ENCODE measurements around the gene KDM3A.

The KDM3A gene, protein sequence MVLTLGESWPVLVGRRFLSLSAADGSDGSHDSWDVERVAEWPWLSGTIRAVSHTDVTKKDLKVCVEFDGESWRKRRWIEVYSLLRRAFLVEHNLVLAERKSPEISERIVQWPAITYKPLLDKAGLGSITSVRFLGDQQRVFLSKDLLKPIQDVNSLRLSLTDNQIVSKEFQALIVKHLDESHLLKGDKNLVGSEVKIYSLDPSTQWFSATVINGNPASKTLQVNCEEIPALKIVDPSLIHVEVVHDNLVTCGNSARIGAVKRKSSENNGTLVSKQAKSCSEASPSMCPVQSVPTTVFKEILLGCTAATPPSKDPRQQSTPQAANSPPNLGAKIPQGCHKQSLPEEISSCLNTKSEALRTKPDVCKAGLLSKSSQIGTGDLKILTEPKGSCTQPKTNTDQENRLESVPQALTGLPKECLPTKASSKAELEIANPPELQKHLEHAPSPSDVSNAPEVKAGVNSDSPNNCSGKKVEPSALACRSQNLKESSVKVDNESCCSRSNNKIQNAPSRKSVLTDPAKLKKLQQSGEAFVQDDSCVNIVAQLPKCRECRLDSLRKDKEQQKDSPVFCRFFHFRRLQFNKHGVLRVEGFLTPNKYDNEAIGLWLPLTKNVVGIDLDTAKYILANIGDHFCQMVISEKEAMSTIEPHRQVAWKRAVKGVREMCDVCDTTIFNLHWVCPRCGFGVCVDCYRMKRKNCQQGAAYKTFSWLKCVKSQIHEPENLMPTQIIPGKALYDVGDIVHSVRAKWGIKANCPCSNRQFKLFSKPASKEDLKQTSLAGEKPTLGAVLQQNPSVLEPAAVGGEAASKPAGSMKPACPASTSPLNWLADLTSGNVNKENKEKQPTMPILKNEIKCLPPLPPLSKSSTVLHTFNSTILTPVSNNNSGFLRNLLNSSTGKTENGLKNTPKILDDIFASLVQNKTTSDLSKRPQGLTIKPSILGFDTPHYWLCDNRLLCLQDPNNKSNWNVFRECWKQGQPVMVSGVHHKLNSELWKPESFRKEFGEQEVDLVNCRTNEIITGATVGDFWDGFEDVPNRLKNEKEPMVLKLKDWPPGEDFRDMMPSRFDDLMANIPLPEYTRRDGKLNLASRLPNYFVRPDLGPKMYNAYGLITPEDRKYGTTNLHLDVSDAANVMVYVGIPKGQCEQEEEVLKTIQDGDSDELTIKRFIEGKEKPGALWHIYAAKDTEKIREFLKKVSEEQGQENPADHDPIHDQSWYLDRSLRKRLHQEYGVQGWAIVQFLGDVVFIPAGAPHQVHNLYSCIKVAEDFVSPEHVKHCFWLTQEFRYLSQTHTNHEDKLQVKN (N-terminal part only)

DNA sequence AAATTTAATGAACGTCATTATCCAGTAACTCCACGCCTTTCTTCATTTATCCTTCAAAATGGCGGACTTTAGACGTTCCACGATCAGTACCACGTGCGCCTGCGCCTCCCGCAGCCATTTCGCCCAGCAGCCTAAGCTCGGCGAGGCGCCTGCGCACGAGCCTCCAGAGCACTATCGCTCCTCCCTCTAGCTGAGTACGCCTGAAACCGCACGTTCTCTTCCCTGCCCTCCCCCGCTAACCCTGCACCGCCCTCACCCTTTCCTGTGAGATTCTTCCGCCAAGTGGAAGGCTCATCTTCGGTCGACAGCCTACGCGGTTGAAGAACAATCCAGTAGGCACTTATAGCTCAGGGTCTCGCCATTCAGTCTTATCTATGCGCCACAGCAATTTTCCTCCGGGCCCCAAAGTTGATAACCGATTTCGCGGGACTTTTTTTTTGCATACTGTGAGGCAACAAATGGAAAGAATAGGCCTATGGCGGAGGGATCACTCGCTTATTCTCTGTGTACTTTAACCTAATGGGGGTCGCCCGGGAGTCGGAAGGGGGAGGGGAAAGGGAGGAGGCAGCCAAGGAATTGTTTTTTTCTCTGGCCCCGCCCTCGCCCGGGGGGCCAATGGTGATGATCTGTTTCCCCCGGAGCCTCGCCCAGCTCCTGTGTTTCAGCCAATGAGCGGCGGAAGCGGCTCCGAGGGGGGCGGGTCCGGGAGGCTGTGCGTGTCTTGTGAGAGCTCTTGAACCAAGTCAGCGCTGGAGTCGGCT is at the start of gene KDM3A:
Gene KDM3A, plus strand, starts transcription at position 741 of the 761 bp plus-strand sequence. CDS start 677 bp downstream, outside the sequence.
- peak; percentile 99 for DNase-seq (ENCODE audit: low read depth in 2 of 2)

DNA sequence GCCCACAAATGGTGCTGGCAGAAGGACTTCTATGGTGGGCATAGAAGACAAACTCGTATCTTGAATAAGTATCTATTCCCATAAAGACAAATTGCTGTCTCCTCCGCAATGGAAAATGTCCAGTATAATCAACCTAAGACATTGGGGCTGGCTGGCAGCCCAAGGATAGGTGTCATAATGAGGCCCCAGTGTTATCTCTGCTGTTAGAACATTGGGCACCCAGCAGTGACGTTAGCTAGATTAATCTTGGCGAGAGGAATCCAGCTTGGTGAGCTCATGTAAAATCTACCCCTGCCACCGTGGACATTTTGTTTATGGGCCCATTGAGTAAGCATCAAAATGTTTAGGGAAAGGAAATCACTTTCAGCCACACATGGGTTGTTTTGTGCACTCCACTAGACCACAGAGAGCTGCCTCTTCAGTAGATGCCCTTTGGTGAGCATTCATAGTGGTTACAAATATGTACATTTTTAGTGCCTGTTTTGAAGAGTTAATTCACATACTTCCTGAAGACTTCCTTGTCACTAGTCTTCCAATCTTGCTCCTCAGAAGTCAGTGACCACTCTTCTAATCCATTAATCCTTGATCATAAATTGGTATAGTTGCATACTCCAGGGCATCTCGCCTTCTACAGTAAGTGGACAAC is 48.2 kb upstream of the KDM3A start:
- no peak for DNase-seq (ENCODE audit: low read depth in 2 of 2)

DNA sequence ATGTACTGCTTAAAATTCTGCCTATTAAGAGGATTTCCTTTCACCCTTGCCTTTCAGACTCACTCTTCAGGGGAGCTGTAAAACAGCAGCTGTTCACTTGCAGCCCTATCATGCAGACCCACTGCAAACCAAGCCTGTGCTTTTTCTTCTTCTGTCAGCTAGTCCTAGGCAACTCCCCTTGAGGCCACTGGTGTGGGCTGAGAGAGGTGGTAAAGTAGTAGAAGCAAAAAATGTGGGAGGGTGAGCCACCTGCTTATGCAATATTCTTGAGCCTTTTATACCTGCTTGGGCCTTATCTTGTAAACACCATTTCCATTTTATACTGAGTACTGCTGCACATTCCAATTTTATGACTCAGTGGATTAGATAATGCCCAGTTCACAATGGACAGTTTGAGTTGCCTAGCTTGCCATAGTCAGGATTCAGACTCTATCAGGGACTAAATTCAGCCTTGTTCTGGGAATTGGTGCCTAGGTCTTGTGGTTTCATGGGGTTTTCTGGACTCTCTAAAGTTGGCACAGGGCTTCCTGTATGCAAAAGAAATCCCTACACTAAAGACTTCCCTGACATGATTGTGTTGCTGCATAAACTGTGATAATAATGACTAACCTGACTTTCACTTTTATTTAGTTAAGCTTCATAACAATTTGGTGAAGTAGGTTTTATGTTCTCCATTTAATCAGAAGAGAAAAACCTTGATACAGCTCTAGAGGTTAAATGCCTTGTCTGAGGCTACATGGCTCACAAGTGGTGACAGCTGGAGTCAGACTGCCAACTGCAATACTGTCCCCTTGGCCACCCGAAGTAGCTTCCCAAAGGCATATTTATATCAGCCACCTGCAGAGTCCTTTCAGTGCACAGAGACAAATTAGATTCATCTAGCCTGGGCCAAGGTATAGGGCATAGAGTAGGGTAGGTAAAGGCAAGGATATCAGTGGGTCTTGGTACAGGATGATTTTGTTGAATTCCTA is 47.4 kb upstream of the KDM3A start:
- DNase-seq (ENCODE audit: low read depth in 2 of 2), result no peak

DNA sequence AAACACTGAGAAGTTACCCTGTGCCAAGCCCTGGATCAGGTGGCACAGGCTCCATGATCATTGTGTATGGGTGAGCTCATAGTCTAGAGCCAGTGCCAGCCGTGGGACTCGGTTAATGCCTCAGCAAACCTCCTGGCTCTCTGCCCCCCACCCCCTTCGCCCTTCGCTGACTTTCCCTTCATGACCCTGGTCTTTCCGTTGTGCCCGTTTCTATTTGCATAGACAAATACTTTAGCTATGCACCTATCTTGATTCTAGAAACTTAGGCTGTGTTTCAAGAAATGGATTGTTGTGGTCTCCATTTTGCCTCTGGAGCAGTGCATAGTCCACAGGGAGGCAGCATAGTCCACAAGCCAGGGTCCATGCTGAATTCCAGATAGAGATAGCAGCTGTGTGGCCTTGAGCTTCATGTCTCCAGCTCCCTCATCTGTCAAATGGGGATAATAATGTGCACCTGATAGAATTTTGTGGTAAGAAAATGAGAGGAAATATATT is 44.8 kb upstream of the KDM3A start:
- no peak for DNase-seq (ENCODE audit: low read depth in 2 of 2)

DNA sequence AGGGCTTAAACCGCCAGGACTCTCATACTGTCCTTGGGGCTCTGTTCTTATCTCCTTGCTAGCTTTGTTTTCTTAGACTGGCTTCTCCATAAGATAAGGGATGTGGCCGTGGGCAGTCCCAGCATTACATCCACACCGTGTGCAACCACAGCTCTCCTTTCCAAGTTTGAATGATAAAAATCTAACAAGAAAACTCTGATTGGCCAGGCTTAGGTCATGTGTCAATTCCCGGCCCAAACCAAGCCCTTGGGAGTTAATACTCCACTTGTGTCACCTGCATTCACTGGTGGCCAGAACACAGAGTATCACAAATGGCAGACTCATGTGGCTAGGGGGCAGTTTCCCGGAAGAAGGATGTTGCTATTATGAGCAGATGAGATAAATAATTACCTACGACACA is 43.2 kb upstream of the KDM3A start:
- no peak for DNase-seq (ENCODE audit: low read depth in 2 of 2)

DNA sequence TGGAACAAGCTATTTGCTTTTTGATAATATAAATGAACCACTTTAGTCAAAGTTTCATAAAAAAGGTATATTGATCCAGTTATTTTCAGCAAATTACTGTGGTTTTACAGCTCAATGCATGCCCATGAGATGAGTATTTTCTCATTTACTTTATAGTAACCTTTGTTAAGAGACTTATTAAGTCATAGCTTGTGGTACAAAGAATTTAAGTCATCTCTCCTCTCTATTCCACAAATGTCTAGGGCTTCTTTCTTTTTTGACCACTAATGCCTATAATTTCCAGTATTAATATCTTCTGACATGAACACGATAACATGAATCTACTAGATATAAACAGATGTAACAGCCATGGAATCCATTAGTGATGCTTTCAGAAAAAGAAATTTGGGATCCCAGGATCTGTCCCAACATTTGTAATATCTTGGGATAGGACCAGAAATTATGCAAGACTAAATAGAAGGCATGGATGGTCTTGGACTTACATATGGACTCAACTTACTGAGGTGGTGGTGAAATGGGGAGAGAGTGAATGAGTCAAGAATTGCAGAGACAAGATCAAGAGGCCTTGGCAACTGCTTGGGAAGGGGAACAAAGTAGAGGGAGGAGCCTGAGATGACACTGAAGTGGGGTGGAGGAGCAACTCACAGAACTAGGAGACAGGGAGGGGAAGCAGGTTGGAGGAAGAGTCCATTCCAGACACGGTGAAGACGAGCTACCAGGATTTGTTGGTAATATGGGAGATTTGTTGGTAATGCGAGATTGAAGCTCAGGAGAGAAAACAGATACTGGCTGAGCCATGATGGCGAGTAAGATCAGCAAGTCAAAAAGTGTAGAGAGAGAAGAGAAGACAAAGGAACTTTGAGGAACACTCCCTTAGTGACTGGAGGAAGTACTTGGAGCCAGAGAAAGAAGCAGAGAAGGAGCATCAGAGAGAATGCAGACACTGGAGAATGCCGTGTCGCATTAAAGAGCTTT is 42.4 kb upstream of the KDM3A start:
- no peak for DNase-seq (ENCODE audit: low read depth in 2 of 2)

DNA sequence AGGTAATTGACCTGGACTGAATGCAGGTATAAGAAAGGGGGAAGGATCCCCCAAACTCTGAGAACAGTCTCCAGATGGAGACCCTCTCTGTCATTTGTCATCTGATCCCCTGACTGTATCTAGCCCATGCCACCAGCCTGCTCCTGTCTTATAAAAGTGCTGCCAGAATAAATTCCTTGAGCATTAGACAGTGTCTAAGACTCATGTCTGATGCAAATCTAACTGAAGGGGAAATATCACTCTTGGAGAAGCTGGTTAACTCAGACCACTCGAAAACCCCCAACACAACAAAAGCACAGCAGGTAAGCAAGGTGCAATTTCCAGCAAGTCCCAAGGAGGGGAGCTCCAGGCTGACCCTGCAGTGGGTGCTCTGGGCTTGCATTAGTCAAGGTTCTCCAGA is 40.9 kb upstream of the KDM3A start:
- DNase-seq (ENCODE audit: low read depth in 2 of 2), result no peak

DNA sequence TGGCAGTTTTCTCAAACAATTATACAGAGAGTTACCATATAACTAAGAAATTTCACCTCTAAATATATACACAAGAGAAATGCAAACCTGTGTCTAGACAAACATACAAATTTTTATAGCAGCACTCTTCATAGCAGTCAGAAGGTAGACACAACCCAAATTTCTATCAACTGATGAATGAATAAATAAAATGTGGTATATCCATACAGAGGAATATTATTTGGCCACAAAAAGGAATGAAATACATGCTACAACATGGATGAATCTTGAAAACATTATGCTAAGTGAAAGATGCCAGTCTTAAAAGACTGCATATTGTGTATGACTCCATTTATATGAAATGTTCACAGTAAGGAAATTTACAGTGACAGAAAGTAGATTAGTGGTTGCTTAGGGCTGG is 30.6 kb upstream of the KDM3A start:
- no peak for DNase-seq (ENCODE audit: low read depth in 2 of 2)

DNA sequence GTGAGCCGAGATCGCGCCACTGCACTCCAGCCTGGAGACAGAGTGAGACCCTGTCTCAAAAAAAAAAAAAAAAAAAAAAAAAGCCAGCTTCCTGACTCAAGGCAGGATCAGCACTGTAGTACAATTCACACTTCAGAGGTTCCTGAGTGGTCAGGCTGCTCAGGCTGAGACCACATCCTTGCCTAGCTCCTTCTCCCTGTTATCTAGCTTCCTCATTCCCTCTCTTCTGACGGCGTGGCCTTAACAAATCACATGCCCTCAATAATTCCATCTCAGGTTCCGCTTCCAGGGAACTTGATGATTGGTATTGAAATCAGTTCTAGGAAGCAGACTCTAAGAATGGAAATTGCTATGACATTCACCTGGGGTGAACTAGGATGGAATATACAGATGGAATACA is 29.8 kb upstream of the KDM3A start:
- no peak for DNase-seq (ENCODE audit: low read depth in 2 of 2)

DNA sequence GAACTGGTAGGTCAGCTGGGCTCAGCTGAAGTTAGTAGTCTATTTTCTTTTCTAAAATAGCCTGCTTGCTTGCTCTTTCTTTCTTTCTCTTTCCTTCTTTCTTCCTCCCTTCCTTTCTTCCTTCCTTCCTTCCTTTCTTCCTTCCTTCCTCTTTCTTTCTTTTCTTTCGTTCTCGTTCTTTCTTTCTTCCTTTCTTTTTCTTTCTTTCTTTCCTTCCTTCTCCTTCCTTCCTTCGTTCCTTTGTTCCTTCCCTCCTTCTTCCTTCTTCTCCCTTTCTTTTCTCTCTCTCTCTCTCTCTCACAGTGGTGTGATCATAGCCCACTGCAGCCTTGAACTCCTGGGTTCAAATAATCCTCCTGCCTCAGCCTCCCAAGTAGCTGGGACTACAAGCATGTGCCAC is 29.2 kb upstream of the KDM3A start:
- DNase-seq (ENCODE audit: low read depth in 2 of 2), result no peak

DNA sequence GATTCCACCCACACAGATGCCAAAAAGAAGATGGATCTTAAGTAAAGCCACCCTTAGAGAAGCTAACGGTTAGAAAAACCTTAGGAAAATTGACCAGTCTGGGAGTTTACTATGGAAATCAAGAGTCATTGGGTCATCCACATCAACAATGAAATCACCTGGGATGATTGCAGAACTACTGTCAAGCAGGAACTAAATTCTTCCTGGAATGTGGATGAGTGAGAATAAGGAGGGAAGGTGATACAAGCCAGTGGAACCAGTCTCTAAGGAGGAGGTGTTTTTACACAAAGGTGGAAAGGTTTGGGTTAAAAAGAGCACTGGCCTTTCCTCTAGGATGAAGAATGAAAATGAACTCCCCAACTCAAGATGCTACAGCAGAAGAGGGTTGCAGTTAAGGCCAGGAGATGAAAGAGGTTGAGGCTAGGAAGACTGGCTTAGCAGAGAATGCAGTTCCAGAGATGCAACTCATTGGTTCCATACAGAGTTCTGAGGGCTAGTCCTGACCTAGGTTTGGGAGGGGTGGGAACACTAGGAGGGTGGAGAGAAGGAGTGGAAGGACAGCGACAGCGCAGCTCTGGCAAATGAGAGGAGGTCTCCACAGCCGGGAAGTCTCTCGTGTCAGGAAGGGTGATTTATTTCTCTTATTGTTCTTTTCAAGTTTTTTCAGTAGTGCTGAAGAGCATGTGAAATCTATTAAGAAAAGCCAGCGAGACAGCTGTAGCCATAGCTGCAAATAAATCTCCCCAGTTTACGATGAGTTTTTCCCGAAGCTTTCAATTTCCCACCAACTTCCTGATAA is 27.7 kb upstream of the KDM3A start:
- DNase-seq (ENCODE audit: low read depth in 2 of 2), result no peak

DNA sequence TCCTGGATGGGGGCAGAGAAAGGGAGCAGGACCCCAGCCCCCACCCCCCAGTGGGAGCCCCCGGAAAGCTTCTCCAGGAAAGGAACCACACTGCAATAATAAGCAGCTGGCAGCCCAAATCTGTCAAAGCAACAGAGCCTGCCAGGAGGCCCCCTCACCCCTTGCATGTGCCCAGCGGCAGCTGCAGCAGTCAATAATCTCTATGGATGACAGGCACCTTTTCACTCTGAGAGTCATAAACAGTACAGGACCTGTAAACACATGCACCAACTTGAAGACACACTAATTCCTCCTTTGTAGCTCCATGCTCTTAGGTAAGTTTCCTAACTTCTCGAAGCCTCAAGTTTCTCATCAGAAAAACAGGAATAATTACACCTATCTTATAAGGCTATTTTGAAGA is 26.2 kb upstream of the KDM3A start:
- no peak for DNase-seq (ENCODE audit: low read depth in 2 of 2)

DNA sequence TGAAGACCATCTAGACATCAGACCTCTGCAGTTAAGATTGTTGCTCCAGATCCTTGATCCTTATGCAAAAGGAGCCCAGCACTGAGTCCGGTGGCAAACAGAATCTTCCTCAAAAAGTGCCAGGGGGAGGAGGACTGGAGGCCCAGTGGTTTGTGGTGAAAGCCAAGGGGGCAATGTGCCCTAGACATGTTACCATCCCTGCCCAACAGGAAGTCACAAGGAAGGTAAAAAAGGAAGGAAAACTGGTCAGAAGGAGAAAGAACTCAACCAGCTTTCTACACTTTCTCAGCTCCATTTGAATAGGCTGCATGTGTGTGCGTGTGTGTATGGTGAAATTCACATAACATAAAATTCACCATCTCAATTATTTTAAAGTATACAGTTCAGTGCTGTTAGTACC is 25.0 kb upstream of the KDM3A start:
- no peak for DNase-seq (ENCODE audit: low read depth in 2 of 2)

DNA sequence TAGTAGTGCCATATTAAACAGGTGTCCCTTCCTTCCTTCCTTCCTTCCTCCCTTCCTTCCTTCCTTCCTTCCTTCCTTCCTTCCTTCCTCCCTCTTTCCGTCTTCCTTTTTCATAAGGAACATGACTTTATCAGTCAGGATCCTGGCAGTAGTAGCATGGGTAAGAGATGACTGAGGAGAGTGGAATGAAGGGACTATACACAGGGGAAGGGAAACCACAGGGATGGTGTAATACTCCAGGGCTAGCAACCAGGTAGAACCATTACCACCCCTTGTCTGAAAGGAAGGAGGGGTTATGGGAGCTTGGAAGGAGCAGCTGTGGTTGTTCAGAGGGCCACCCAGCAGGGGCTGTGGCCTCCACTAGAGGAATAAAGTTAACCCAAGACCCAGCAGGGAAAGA is 23.2 kb upstream of the KDM3A start:
- DNase-seq (ENCODE audit: low read depth in 2 of 2), result no peak

DNA sequence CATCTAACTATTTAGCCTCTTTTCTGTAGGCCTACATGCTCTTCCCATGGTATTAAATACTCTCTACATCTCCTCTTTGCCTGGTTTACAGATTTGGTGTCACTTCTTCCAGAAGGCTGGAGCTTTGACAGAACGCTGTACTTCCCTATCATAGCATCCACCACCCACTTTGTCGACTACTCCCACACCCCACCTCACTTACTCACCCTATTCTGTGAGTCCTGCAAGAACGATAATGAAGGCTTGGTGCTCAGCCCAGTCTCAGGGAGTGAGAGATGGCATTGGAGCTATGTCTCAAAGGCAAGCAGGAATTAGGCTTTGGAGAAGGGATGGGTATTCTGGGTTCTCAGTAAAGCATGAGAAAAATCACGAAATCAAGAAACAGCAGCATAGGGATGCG is 20.3 kb upstream of the KDM3A start:
- no peak for DNase-seq (ENCODE audit: low read depth in 2 of 2)

DNA sequence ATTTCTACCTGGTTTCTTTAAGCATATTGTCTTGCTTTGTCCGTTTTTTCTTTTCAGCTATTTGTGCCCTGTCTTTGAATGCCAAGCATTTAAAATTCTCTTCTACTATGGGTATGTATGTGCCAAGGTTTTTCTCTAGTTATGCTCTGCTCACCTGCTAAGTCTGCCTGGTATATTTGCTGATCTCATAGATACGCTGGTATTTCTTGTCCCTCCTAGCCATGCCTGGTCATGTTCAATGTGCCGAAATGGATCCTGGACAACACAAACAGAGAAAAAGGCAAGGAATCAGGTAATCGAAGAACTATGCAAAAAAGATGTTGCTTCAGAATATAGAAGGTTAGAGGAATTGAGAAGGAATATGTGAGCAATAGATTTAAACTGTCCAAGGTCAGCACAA is 14.9 kb upstream of the KDM3A start:
- DNase-seq (ENCODE audit: low read depth in 2 of 2), result no peak

DNA sequence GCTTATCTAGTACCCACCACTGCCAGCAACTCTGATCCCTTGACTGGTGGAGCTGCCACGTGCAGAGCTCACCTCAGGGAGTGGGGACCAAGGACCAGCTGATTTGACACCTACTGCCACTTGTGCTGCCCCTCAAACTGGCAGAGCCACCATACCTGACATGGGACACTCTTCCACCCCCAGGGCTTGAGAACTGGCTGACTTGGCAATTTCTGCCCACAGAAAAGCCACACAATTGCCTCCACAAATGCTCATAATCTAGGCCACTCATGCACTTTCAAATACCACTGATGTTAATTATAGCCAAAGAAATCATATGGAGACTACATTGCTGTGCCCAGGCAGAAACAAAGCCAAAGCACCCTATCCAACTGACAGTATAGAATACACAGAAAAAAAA is 11.8 kb upstream of the KDM3A start:
- DNase-seq (ENCODE audit: low read depth in 2 of 2), result no peak
